ENCODE measurements around the gene NUDT22.

Gene NUDT22

GRCh38 chr11:64225608-64226506 lies at the start of gene NUDT22, which contains the start of gene TRPT1:
NUDT22 (plus strand) TSS chr11:64226274; CDS start chr11:64226653, 379 bp downstream.
TRPT1 (minus strand) TSS chr11:64226186; CDS start chr11:64225860, 326 bp downstream.
- peak; percentile 89 for DNase-seq (ENCODE audit: low spot score)

GRCh38 chr11:64176751-64177150 lies 49.3 kb upstream of the NUDT22 start:
- no peak for DNase-seq (ENCODE audit: low spot score)

DNA sequence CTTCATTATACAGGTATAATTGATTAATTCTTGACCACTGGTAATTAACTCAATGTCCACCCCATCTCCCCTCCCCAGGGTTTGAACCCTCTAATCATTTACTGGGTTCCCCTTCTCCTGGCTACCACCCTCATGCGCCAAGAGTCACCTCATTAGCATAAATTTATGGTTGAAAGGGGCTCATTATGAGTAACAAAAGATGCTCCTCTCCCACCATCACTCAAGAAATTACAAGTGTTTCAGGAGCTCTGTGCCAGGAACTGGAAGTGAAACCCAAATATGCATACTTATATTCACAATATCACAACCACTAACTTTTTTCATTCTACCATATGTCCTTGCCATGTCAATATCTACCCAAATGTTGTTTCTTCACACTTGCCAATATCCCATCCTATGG lies 47.9 kb upstream of the NUDT22 start:
- DNase-seq (ENCODE audit: low spot score), result no peak

DNA sequence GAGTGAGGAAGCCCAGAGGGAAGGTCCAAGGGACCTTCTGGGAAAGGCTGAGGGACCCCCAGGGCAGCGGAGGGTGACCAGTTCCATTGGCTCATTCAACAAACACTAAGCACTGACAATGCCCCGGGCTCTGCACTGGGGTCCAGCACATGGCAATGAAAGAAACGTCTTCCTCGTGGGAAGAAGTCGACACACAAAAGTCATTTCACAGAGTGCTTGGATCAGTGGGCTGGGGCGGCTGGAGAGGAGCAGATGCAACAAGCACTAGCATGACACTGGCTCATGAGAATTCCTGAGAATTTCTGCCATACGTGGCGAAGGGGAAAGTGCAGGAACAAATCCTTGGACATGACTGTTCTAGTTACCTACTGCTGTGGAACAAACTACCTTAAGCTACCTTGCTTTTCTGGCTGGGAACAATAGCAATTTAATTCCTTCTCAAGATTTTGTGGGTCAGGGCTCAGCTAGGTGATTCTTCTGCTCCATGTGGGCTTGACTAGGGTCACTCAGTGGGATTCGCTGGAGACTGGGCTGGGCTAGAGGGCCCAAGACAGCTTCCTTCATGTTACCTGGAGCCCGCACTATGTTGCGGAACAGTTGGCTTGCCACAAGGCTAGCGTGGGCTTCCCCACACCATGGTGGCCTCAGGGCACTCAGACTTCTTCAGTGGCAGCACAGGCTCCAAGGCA lies 47.0 kb upstream of the NUDT22 start:
- no peak for DNase-seq (ENCODE audit: low spot score)

GRCh38 chr11:64180891-64181290 lies 45.2 kb upstream of the NUDT22 start:
- no peak for DNase-seq (ENCODE audit: low spot score)

DNA sequence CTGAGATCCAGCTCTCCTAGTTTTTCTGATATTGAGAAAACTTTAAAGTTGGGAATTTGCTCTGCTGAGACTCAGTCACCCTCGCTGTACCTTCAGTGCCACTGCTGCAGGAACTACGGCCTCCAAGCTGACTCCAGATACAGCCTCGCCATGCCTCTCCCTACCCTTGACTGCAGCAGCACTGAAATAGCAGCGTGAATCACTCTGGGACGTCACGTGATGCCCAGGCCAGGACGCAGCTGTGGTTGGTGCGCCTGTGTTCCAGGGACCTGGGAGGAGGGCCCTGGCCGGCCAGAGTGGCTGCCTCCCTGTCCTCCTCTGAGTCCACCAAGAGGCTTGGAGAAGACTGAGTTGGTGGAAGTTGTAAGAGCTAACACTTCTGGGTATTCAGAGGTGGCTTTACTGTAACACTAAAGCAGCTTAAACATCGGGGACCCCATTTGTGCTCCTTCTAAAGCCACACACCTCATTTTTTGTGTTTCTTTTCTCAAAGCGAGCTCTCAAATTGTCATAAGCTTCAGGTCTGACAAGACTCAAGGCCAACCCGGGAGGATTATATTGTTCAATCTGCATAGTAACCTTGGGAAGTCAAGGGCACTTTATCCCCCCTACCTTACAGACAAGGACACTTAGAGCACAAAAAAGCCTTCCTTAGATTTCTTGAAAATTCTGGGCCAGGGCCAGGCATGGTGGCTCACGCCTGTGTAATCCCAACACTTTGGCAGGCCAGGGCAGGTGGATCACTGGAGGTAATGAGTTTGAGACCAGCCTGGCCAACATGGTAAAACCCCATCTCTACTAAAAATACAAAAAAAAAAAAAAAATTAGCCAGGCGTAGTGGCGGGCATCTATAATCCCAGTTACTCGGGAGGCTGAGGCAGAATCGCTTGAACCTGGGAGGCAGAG lies 44.3 kb upstream of the NUDT22 start:
- peak; percentile 68 for DNase-seq (ENCODE audit: low spot score)

- DNase-seq (ENCODE audit: low spot score), result no peak
These were observed 42.2 kb upstream of the NUDT22 start for GRCh38 chr11:64183890-64184289.

DNA sequence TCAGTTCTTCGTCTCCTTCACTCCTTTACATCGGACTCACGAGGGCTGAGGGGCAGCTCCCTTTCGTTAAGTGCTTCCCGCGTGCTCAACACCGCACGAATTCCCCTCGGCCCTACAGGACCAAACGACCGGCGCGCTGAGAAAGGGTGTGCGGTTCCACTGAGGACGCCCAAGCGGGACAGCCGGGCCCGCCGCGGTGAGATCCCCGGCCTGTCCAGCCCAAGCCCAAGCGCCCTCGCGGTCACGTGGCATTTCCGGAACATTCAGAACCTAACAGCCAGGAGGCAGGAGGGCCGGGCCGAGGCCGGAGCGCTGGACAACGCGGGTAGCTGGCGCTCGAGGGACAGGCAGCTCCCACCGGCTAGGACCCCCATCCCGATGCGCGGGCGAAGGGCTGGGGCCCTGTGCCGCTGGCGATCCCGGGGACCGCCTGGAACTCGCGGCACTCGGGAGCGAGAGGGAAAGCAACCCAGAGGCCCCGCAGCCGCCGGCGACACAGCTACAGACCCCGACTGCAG lies 40.8 kb upstream of the NUDT22 start:
- DNase-seq (ENCODE audit: low spot score), result peak; percentile 88

DNA sequence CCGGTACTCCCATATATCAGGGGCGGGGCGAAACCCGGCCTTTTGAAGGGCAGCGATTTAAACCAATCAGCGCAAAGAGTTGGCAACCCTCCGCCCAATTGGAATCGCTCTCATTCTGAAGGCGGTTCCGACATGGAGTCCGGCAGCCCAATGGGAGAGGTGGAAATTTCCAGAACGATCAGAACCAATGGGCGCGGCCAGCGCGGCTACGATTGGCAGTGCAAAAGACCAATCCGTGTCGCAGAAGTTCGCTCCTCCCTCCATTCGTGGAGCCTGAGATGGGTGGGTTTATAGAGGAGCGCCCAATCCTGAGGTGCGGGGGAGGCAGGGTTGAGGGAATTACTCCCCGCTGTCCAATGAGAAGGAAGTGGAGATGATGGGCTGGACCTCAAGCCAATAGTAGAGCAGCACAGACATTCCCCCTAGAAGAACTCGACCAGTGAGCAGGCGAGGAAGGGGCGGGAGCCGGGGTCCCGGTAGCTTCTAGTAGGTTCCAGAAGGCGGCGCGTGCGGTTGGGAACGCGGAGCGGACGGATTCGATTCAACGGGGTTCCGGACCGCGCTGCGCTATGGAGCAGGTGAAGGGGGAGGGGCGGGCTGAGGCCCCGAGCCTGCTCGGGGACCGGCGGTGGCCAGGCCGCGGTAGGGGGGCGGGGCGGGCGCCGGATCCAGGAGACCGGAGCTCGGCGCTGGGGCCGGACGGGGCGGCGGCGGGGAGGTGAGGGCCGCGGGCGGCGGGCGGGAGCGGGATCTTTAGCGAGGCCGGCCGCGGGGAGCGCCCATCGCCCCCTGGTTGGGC lies 40.2 kb upstream of the NUDT22 start, which contains the start of gene STIP1:
Gene STIP1 (plus strand): TSS at position 479 of the 799 bp plus-strand sequence. CDS start 91 bp downstream, at position 570.
- DNase-seq (ENCODE audit: low spot score), result peak; percentile 100

DNA sequence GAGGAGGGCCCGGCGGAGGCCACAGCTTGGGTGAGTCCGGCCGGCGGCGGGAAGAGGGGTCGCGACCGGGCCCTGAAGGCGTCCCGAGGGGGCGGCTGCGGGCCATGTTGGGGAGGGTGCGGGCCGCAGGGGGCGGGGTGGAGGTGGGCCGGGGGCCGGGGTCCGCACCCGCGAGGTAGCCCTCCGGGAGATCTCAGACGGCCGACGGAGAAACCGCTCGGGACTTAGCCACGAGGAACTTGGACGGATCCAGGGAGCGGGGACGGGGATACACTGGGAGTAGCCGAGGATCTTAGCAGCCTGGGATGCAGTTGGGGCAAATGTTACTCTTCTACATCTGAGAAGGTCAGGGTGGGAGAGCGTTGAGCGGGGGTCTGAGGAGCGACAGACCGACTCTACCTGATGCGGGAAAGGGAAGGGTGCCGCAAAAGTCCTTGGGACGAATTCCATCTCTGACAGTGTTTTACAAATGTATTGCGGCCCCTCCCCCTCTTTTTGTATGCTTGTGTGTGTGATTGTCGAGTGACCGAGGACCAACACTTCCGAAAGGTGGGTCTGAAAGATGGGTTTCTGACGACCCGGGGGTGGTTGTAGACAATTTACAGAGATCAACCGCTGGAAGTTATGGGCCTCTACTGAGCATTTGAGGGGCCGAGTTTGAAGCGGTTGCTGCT lies 39.4 kb upstream of the NUDT22 start:
- DNase-seq (ENCODE audit: low spot score), result peak; percentile 44

GRCh38 chr11:64192434-64192833 lies 33.6 kb upstream of the NUDT22 start:
- no peak for DNase-seq (ENCODE audit: low spot score)

DNA sequence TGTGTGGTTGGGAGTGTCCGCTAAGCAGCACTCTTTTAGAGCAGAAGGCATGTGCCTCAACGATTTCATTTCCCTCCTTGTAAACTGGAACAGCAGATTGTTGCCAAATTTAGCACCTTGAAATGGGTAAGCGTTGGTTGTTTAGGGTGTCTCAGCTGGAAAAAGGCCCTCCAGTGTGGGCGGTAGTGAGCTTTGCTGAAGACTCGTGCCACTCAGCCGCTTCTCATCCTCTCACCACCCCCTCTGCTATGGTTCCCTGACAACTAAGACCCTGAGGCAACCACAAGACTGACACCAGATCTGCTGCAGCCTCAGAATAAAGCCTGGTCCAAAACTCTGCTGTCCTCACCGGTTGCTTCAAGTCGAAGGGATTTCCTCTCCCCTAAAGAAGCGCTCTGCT lies 29.4 kb upstream of the NUDT22 start:
- no peak for DNase-seq (ENCODE audit: low spot score)

- no peak for DNase-seq (ENCODE audit: low spot score)
These were observed 27.6 kb upstream of the NUDT22 start for GRCh38 chr11:64198511-64198910.

- no peak for DNase-seq (ENCODE audit: low spot score)
These were observed 24.5 kb upstream of the NUDT22 start for GRCh38 chr11:64201543-64201942.

- no peak for DNase-seq (ENCODE audit: low spot score)
These were observed 23.1 kb upstream of the NUDT22 start for GRCh38 chr11:64202992-64203391.

GRCh38 chr11:64203421-64204079 lies 22.5 kb upstream of the NUDT22 start:
- DNase-seq (ENCODE audit: low spot score), result no peak

- DNase-seq (ENCODE audit: low spot score), result no peak
These were observed 22.0 kb upstream of the NUDT22 start for GRCh38 chr11:64204080-64204440.

DNA sequence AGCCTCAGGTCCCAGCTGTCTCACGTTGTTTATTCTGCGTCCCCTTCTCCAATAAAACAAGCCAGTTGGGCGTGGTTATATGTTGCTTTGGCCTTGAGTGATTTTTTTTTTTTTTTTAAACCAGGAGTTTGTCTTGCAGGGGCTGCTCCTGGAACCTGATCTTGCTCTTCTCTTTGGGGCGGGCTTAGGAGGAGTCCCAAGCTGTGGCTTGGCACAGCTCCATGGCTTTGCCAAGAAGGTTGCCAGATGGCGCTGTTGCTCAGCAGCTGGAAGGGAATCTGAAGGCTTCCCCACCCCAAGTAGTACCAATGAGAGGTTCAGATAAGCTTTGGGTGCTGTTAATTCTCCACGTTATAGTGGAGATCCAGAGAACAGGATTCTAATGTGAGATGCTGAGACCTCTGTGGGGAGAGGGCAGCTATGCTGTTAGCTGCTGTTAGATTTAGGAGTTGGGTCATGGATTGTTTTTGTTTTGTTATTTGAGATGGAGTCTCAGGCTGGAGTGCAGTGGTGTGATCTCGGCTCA lies 21.5 kb upstream of the NUDT22 start:
- DNase-seq (ENCODE audit: low spot score), result peak; percentile 98

DNA sequence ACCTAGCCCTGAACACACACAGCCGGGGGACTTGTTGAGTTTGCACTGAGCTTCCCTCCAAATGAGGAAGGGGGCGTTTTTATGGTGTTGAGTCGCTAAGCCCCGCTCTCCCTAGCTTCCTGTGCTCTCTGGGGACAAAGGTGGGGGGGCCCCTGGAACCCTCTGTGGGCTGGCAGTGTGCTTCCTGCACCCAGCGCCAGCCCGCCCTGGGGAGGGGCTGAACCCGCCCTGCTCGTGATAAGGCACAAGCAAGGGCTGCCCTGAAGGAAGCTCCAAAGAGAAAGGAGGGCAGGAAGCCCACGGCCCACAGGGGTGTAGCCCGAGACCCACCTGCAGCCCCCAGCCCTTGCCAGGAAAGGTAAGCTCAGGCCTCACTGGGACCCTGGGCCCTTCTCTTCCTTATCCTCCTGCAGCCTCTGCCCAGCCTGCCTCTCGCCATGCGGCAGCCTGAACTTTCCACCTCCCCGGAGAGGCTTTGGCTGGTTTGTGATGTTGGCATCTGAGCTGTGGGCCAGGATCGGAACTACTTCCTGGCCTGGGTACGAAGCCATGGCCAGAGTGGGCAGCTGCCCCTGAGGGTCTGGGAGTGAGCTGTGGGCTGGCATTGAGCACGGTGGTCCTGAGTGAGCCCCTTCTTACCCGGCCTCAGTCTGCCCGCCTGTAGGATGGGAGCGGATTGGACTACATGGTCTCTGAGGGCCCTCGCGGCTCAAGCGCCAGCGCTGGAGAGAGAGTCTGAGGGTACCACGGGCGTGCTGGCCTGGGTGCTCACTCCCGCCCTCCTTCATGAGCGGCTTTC lies 19.4 kb upstream of the NUDT22 start, which contains the start of gene FERMT3:
Gene FERMT3 (plus strand): TSS at position 265 of the 799 bp plus-strand sequence. CDS start 644 bp downstream, outside the sequence.
- DNase-seq (ENCODE audit: low spot score), result peak; percentile 76

Measured in hematopoietic multipotent progenitor cell treated with erythropoietin and hydrocortisone succinate and interleukin-3 and kit ligand, for 17 days (in vitro differentiated cells).